ENCODE results near the gene MX1.

MX1 gene

DNA sequence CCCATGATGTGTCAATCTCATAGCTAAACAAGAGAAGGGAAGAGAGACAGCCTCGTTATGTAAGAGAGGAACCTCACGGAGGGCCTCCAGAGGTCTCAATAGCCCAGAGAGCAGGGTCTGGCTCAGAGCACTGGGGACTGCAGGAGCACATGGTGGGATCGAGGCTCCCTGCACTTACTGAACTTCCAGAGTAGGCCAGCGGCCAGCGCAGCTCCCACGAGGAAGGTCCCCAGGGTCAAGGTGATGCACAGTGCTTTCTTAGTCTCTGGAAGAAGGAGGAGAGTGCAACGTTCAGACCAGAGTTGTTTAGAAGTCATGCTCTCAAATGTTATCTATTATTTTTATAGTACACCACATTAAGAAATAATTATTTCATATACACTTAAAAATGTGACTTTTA lies 63.3 kb downstream of the MX1 start:
- FAIRE-seq (no peak), DNase-seq (ENCODE audit: low spot score) (no peak)

DNA sequence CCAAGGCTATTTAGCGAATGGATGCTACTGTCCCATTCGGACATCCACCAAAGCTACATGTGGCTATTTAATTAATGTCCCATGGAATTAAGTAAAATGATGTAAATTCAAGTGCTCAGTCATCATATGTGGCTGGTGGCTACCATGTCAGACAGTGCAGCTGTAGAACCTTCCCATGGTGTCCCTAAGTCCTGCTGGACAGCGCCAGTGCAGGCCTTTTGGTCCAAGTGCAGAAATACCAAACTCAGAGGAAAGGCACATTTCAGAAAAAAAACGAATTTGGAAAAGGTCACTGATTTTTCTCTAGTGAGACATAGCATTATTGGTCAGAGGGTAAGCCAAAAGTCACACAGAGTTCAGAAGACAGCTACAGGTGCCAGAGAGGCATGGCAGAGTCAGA lies 64.3 kb downstream of the MX1 start:
- DNase-seq (ENCODE audit: low spot score), result no peak
- no peak for FAIRE-seq

DNA sequence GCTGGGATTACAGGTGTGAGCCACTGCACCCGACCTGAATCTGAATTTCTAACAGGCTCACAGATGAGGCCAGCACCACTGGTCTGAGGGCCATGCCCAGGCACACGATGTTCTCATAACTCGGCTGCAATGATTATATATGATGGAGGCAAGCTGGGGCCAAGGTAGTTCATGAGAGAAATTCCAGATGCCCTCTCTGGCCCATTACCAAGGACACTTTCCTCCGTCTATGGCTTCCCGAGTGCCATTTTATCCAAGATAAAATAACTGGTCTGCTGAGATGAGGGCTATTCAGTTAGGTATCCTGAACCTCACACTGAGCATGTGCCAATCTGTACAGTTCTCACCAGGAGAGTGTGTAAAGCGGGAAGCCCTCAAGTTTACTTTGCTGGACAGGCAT lies 65.4 kb downstream of the MX1 start:
- FAIRE-seq (no peak), DNase-seq (ENCODE audit: low spot score) (no peak)

DNA sequence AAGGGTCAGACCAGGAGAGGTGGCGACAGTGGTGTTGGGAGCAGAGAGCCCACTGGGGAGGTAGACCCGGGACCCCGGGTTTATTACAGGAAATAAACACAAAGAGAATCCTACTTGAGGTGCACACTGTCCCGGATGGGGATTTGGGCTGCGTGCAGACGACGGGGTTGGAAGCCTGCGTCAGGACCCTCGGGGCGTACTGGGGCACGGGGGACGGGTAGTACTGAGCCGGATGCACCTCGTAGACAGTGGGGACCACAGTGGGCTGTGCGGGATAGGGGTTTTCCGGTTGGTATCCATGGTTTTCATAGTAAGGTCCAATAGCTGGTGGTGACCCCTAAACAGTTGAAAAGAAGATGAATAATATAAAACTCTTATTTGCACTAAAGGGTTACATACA lies 68.2 kb downstream of the MX1 start:
- DNase-seq (ENCODE audit: low spot score) (no peak), FAIRE-seq (no peak)

DNA sequence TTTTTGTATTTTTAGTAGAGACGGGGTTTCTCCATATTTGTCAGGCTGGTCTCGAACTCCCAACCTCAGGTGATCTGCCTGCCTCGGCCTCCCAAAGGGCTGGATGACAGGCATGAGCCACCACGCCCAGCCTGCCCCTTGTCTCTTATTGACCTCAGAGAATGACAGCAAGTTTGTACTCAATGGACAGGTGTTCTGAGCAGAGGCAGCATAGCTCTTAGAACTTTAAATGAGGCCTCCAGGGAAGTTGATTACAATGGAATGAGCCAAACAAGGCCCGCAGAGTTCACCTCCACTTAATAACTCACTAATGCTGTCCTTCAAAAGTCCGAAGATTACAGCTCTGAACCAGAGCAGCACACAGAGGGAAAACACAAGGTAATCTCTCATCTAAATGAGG lies 71.0 kb downstream of the MX1 start:
- FAIRE-seq (no peak), DNase-seq (ENCODE audit: low spot score) (no peak)

DNA sequence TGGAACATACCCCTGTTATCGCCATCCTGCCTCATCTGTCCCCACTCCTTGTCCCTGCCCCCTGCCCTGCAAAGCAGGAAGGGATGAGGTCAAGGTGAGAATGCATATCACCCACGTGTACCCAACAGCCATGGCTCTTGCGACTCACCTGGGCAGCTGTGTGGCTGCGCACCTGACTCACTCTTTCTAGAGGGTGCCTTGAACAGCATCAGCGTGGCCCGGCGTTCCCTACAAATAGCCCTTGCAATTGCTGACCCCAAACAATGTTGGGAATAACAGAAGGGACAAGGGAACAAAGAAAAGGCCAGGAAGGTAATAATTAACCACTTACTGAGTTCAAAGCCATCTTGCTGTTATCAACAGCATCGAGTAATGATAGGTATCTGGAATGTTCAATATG lies 71.7 kb downstream of the MX1 start:
- no peak for FAIRE-seq

DNA sequence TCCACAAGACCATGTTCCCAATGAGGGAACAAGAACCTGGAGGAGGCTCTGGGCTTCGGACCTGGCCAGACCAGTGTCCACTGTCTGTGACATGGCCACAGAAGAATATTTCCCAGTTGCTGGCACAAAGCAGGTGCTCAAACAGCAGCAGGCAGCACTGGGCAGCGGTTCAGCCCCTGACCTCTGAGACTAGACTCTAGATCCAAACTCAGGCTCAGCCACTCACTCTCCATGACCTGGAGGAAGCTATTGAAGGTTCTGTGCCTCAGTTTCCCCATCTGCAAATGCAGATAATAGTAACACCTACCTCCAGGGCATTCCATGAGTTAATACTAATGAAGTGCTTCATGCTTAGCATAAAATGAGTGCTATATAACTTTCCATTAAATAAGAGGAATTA lies 73.9 kb downstream of the MX1 start:
- DNase-seq (ENCODE audit: low spot score) (no peak), FAIRE-seq (no peak)

More for the DNA sequence above, 71.7 kb downstream of the MX1 start:
- no peak for DNase-seq (ENCODE audit: low spot score)

DNA sequence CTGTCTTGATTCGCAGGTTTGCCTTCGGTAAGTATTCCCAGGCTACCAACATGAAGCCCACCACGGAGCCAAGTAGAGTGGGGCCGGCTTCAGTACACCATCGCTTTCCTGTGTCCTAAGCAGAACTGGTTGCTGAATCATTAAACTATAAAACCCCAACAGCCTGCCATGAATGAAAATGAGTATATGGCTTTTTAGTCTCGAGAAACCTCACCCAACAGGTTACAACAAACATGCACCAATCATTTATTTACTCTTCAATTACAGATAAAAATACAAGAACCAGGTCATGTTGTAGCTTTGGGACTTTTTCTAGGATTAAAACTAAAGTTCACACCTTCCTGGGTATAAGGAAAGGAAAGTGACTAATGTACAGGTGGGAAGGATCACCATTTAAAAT lies 74.3 kb downstream of the MX1 start:
- no peak for FAIRE-seq

DNA sequence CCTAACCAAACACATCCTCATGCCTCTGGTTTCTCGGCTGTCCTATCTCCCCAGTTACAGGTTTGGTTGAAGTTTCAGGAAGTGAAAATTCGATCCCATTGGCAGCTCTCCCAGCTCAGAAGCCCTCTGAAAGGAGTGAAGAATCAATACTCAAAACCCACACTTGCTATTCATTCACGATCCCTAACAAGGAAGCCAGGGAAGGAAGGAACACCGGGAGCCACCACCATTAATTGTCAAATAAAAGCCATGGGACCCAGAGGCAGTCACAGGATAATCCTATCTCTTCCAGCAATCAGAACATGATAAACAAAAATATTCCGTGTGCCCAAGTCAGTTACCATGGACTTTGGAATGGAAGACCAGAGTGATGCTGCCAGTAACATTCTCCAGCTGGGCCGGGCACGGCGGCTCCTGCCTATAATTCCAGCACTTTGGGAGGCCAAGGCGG lies 74.9 kb downstream of the MX1 start:
- no peak for DNase-seq (ENCODE audit: low spot score)
- no peak for FAIRE-seq

More for the DNA sequence above, 74.3 kb downstream of the MX1 start:
- no peak for DNase-seq (ENCODE audit: low spot score)

DNA sequence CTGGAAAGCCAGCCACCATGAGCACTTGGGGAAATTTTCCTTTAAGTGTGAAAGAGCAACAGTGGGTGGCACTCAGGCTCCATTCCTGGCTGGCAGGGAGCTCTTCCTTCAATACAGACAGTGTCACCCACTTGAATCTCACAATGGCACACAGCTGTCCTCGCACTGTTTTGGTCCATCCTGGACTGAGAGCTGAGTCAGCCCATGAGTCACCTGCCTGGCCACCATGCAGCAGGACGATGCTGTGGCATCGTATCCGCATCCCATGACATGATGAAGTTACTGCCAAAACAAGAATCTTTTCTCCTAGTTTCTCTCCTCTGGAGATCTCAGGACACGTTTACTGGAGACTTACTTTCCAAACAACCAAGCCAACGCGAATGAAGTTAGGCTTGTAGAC lies 75.9 kb downstream of the MX1 start:
- no peak for FAIRE-seq
- DNase-seq (ENCODE audit: low spot score), result no peak

DNA sequence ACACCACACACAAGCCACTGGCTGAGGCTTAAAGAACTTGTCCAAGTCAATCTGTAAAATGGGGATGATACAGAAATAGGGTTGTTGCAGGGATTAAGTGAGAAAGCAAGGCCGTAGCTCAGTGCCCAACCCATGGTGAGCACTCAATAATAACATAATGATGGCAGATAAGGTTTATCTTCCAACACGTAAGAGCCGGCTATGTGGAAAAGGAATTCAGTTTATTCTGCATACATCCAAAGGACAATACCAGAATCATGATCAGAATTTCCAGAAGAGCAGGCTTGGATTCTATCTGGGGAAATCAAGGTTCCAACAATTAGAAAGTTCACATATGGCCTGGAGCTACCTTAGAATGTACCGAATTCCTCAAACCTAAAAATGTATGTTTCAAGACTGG lies 77.3 kb downstream of the MX1 start:
- no peak for DNase-seq (ENCODE audit: low spot score)
- FAIRE-seq, result no peak

DNA sequence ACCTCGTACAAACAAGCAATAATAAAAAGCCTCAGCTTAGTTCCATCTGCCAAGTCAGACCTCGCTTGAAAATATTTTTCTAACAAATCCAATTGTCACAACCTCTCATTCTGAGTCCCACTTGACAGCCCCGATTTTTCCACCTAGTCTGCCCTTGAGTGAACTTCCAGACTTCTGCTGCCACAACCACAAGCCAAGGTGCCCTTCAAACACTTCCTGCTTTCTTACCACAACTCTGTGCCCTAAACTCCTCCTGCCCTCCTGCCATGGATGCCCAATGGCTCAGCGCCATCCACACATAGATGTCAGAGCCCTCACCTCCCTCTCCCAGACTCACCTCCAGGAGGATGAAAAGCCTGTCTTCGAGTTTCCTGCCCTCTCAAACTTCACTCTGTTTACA lies 78.0 kb downstream of the MX1 start:
- DNase-seq (ENCODE audit: low spot score) (no peak), FAIRE-seq (no peak)

DNA sequence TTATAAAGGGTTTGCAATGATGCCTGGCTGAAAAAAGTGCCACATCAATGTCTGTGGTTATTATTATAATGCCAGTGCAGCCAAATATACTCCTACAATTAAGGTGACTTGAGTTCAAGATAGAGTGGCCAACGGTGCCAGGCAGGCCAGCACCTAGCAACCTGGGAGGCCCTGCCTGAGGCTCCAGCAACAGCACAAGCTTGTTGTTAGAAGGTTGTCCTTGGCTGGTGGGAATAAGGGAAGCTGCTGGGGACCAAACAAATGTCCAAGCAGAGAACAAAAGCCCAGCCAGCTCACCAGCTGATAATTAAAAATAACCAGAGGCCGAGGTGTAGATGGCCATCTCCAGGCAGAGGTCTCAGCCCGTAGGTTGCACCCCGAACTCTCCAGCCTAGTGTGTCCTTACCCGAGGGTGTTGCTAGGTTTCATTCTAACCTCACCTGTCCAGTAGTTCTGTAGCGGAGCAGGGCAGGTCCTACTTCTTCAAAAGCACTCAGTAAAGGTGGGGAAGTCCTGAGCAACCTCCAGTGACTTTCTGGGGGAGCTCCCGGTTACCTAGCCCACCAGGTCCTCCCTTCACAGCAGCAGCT lies 80.1 kb downstream of the MX1 start:
- DNase-seq (ENCODE audit: low spot score) (no peak), FAIRE-seq (no peak)

DNA sequence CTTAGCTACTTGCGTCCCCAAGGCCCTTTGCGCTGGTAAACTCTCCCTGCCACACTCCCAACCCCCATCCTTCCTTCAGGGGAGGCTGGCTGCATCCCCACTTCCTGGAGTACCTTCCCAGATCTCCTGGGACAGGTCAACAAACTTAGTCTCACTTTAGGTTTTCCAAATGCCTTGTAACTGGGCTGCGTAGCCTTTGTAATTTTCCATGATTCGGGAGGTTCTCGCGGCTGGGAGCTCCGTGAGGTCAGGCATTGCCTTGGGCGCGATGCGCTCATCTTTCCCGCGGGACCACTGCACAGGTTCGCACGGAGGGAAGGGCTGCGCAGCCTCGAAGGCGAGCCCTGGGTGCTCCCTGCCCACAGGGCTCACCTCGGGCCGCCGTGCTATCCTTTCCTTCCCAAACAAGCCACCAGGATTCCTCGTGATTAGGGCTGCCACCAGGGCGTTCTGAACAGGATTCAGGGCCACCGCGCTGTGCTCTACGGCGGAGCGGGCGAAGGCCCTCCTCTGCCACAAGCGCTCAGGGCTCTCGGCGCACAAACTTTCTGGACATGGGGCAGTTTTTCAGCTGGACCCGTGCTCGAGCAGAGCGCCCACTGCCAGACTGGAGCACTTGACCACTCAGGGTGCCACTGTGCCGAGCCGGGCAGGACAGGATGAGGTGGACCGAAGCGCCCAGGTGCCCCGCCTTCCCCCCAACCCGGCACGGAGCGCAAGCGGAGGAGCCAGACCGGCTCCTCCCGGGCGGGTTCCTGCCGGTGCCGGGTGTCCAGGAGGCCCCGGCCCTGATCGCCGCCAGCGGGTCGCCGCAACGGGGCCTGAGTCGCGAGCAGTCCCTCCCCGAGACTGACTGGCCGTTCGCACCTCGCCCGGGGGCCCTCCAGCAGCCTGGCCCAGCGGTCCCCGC lies 80.8 kb downstream of the MX1 start:
- no peak for DNase-seq (ENCODE audit: low spot score)

DNA sequence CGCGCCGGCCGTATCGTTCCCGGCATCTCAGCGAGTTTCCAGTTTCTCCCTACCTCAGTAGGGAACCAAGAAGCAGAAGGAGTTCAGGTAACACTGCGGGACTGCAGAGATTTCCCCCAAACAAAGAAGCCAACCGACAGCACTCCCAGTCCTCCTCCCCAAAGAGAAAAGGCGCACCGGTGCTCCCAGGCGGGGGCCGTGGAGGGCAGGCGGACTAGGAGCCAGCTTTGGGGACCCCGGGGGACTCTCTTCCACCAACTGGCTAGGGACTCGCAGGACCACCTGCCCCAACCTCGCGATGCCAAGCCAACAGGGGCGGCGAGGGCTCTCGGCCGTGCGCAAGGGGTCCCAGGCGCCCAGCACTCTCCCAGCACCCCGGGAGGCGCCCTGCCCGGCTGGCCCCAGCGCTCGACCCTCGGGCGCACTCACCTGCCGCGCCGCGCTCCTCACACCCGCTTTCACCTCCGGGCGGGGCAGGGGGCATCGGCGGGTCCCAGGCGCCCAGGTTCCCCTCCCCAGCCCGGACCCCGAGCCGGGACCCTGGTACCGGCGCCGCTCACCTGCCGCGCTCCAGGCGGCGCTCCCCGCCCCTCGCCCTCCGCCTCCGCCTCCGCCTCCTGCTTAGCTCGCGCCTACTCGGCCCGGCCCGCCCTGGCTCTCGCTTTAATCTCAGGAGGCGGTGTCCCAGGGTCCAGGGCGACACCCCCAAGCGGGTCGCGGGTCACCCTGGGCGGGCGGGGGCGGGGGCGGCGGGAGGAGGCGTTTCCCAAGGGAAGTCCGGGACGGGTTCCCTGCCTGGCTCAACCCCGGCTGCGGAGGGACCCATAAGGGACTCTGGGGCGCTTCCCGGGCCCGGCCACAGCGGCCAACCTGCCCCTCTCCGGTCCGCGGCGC lies 81.7 kb downstream of the MX1 start, which contains the start of gene TMPRSS2:
TMPRSS2 (minus strand) TSS at position 638 of the 894 bp plus-strand sequence. CDS start 10,025 bp downstream, outside the sequence.
- FAIRE-seq (no peak), DNase-seq (ENCODE audit: low spot score) (no peak)

More for the DNA sequence above, 80.8 kb downstream of the MX1 start:
- FAIRE-seq, result no peak

DNA sequence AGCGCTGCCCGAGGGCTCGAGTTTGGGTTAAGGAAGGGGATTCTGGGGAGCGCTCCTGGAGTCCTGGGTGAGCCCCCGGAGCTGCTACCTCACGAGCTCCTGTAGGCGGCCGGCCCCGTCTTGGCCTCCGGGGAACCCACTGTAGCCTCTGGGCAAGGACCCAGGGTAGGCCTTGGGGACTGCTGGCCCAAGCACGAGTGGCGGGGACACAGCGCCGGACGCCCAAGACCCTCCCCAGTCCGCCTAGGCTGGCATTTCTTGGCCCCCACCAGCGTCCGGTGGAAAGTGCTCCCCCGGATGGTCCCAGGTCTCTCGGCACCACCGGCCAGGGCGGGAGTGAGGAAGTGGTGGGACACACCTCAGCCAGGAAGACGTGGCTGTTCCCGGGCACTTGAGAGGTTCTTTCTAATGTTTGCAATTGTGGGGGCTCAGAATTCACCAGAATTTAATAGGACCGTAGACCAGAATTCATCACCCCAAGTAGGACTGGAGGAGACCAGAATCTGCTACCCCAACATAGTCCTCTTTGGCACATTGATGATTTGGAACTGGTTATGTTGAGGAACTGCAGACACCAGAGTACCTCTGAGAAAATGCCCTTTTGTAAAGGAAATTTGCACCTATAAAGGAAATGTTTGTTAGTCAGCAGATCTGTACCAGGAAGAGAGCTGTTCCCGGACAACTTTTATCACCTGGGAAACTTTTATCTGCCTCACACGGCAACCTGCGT lies 82.5 kb downstream of the MX1 start:
- FAIRE-seq, result no peak
- no peak for DNase-seq (ENCODE audit: low spot score)

All from urothelium cell line (cell line).